Smooth muscle cell (in vitro differentiated cells): ENCODE measurements around the gene NCF2. TPM values are rescaled to one million over a fixed set of nuclear protein-coding genes. Genes with fewer than 3 reads are reported as not detected.

Experiments used
- DNase-seq: peaks from one replicate; lab custom pipeline; 2025; ENCODE audit not compliant: unreplicated experiment; lab: John Stamatoyannopoulos, UW
- H2AFZ ChIP-seq: fragments of 200-600 bp; sonication (generic); 2 replicates; pipeline ENCODE4 v1.6.0; 2016; ENCODE audit warnings: antibody characterized with exemption, low read depth, mild to moderate bottlenecking
- H3F3A ChIP-seq: fragments of 200-600 bp; sonication (generic); 2 replicates; pipeline ENCODE4 v1.6.0; 2017; ENCODE audit warnings: antibody characterized with exemption, low read depth
- H3K27ac ChIP-seq: fragments of 200-600 bp; sonication (generic); 2 replicates; pipeline ENCODE4 v1.5.1; 2016; ENCODE audit warnings: low read depth, mild to moderate bottlenecking
- H3K27me3 ChIP-seq: fragments of 200-600 bp; sonication (generic); 2 replicates; pipeline ENCODE4 v1.6.1; 2016; ENCODE audit warnings: low read depth, mild to moderate bottlenecking
- H3K36me3 ChIP-seq: fragments of 200-600 bp; sonication (generic); 2 replicates; pipeline ENCODE4 v1.5.1; 2016; ENCODE audit warnings: low read depth
- H3K4me1 ChIP-seq: fragments of 200-600 bp; sonication (generic); 2 replicates; pipeline ENCODE4 v1.5.1; 2016; ENCODE audit warnings: low read depth
- H3K4me2 ChIP-seq: fragments of 200-600 bp; sonication (generic); 2 replicates; pipeline ENCODE4 v1.6.0; 2016; ENCODE audit warnings: mild to moderate bottlenecking
- H3K4me3 ChIP-seq: fragments of 200-600 bp; sonication (generic); 2 replicates; pipeline ENCODE4 v1.5.1; 2016; ENCODE audit warnings: mild to moderate bottlenecking
- H3K79me2 ChIP-seq: fragments of 200-600 bp; sonication (generic); 2 replicates; pipeline ENCODE4 v1.6.0; 2016; ENCODE audit warnings: low read depth, mild to moderate bottlenecking
- H3K9ac ChIP-seq: fragments of 200-600 bp; sonication (generic); 2 replicates; pipeline ENCODE4 v1.6.0; 2016; ENCODE audit warnings: low read depth
- H3K9me3 ChIP-seq: fragments of 200-600 bp; sonication (generic); replicated peaks from 2 replicates; pipeline ENCODE4 v1.5.1; 2016; ENCODE audit warnings: low read depth
- H4K20me1 ChIP-seq: fragments of 200-600 bp; sonication (generic); 2 replicates; pipeline ENCODE4 v1.6.0; 2016; ENCODE audit warnings: low read depth
- CTCF ChIP-seq: fragments of 200-600 bp; sonication (generic); IDR thresholded peaks from 2 replicates; pipeline ENCODE4 v1.5.1; 2017; ENCODE audit warnings: borderline replicate concordance, mild to moderate bottlenecking, antibody characterized with exemption; ENCODE audit not compliant: insufficient read depth, poor library complexity, severe bottlenecking
- WGBS: methylation state at CpG from one replicate; pipeline ENCODE4 v1.1.7; 2016; ENCODE audit warnings: low lambda C conversion rate; 5-methylcytosine and 5-hydroxymethylcytosine counted together
- polyA plus RNA-seq: library from polyadenylated mRNA; unstranded; fragments of >200 nt; fragmentation: Nextera tagmentation; extraction: Ambion mirVana; gene quantifications from 2 replicates; pipeline ENCODE4 v1.2.1, GENCODE V29; 2016
- total RNA-seq: library from RNA; depleted of rRNA; stranded (reverse); fragments of >200 nt; gene quantifications from 2 replicates; pipeline ENCODE4 v1.2.3, GENCODE V29; 2014

NCF2 gene
- total and polyA plus RNA-seq, 2 experiments from 2014 or later: 0.65 to 1.7 TPM

DNA sequence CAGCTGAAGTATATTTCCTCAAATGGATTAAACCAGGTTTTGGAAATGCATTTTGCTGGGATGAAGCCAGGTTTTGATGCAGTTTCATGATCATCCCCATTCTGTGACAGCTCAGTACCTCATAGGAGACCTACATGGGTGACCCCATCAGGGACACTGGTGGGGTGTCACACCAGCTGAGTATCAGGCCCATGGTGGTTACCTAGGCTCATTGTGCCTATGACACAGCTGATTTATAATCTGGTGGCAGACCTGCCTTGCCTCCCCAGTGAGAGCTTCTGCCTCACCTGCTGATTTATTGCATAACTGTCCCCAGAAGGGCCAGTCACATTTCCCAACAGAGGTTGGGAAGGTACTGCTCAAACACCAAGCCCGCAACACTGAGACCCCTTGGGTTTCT is 3.8 kb downstream of the NCF2 start:
- WGBS: 91% methylated on average over 1 of the region's 1 CpG
- no peak overlapping the region for H2AFZ ChIP-seq
- H3K4me1 ChIP-seq: no peaks in the 10 kb centered on the region
- H3K79me2 ChIP-seq: no peaks in the 10 kb centered on the region
- H3K4me2 ChIP-seq: no peak overlapping the region
- TF ChIP-seq CTCF: no peak
- H3K9me3 ChIP-seq: no peaks in the 10 kb centered on the region
- no peaks in the 10 kb centered on the region for H3K36me3 ChIP-seq
- no peak overlapping the region for H3K27ac ChIP-seq
- no peak for DNase-seq
- H3F3A ChIP-seq: no peaks in the 10 kb centered on the region
- no peak overlapping the region for H3K9ac ChIP-seq
- no peaks in the 10 kb centered on the region for H3K27me3 ChIP-seq
- no peak overlapping the region for H3K4me3 ChIP-seq
- no peaks in the 10 kb centered on the region for H4K20me1 ChIP-seq

GRCh38 chr1:183585038-183585437 is 5.2 kb downstream of the NCF2 start:
- no peaks in the 10 kb centered on the region for H3K36me3 ChIP-seq
- DNase-seq: no peak
- H3K27me3 ChIP-seq: no peaks in the 10 kb centered on the region
- no peaks in the 10 kb centered on the region for H3K4me1 ChIP-seq
- H4K20me1 ChIP-seq: no peaks in the 10 kb centered on the region
- no peaks in the 10 kb centered on the region for H3K79me2 ChIP-seq
- no peaks in the 10 kb centered on the region for H3F3A ChIP-seq
- H3K9me3 ChIP-seq: no peaks in the 10 kb centered on the region
- no peak for TF ChIP-seq CTCF
- no peak overlapping the region for H3K4me2 ChIP-seq
- H3K4me3 ChIP-seq: no peak overlapping the region
- no peak overlapping the region for H3K9ac ChIP-seq
- 60% methylated on average over 6 of the region's 6 CpGs for WGBS
- H2AFZ ChIP-seq: no peak overlapping the region
- H3K27ac ChIP-seq: no peak overlapping the region

DNA sequence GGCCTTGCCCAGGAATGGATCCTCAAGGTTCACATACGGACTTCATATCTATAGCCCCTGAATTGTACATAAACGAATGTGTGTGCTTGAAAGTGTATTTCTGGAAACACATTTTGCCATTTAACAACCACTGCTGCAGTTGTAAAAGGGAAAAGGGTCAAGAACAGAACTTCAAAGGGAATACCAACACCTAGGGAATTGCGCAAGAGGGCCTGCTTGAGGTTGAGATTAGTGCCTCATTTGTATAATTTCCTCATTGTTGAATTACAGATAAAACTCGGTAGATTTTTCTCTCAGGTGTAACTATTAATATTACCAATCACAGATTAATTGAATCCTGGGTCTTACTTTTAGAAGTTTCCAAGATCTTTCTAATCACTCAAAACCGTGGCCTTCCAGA is 6.1 kb downstream of the NCF2 start:
- no peak overlapping the region for H3K9ac ChIP-seq
- H3K79me2 ChIP-seq: no peaks in the 10 kb centered on the region
- no peak for TF ChIP-seq CTCF
- H3F3A ChIP-seq: no peaks in the 10 kb centered on the region
- no peak overlapping the region for H3K4me2 ChIP-seq
- H3K4me3 ChIP-seq: no peak overlapping the region
- no peaks in the 10 kb centered on the region for H3K4me1 ChIP-seq
- no peaks in the 10 kb centered on the region for H3K36me3 ChIP-seq
- H2AFZ ChIP-seq: no peak overlapping the region
- no peak for DNase-seq
- no peaks in the 10 kb centered on the region for H4K20me1 ChIP-seq
- whole genome bisulfite sequencing: 77% methylated on average over 5 of the region's 5 CpGs
- no peaks in the 10 kb centered on the region for H3K9me3 ChIP-seq
- H3K27me3 ChIP-seq: no peaks in the 10 kb centered on the region
- no peak overlapping the region for H3K27ac ChIP-seq

- no peak for DNase-seq
- TF ChIP-seq CTCF: no peak
- Histone ChIP-seq H3K79me2 (no peaks in the 10 kb centered on the region), H3K4me1 (no peaks in the 10 kb centered on the region), H3K4me3 (no peak overlapping the region), H3F3A (no peaks in the 10 kb centered on the region), H3K27ac (no peak overlapping the region), H3K36me3 (no peaks in the 10 kb centered on the region), H3K4me2 (no peak overlapping the region), H2AFZ (no peak overlapping the region), H4K20me1 (no peaks in the 10 kb centered on the region), H3K9ac (no peak overlapping the region), H3K27me3 (no peaks in the 10 kb centered on the region), H3K9me3 (no peaks in the 10 kb centered on the region)
- 64% methylated on average over 6 of the region's 6 CpGs for WGBS
These were observed 6.8 kb downstream of the NCF2 start for GRCh38 chr1:183583466-183583865.
